Endodermal cell (in vitro differentiated cells): ENCODE results near the gene SUSD3. TPM values are rescaled to one million over a fixed set of nuclear protein-coding genes. Genes with fewer than 3 reads are reported as not detected.

Experiments
- DNase-seq: peaks from one replicate; pipeline ENCODE4 v3.0.0-alpha.2; 2017
- H3K27ac ChIP-seq: 2 replicates; pipeline ENCODE4 v1.5.1; 2013; ENCODE audit warnings: mild to moderate bottlenecking, low read depth, low read length, moderate library complexity
- H3K27me3 ChIP-seq: 2 replicates; pipeline ENCODE4 v1.6.1; 2013; ENCODE audit warnings: mild to moderate bottlenecking, low read length, moderate library complexity; ENCODE audit not compliant: insufficient read depth, control insufficient read depth, poor library complexity, severe bottlenecking
- H3K36me3 ChIP-seq: 2 replicates; pipeline ENCODE4 v1.7.0; 2013; ENCODE audit warnings: mild to moderate bottlenecking, low read length, moderate library complexity; ENCODE audit not compliant: control insufficient read depth, insufficient read depth
- H3K4me1 ChIP-seq: one replicate; pipeline ENCODE4 v1.7.0; 2013; ENCODE audit warnings: low read length; ENCODE audit not compliant: control insufficient read depth, insufficient read depth
- H3K4me3 ChIP-seq: 2 replicates; pipeline ENCODE4 v1.5.1; 2013; ENCODE audit warnings: mild to moderate bottlenecking, low read length, moderate library complexity
- H3K9ac ChIP-seq: 2 replicates; pipeline ENCODE4 v1.6.1; 2013; ENCODE audit warnings: mild to moderate bottlenecking, low read length, moderate library complexity; ENCODE audit not compliant: poor library complexity, severe bottlenecking; ENCODE audit errors: extremely low read depth
- H3K9me3 ChIP-seq: 2 replicates; pipeline ENCODE4 v1.6.1; 2013; ENCODE audit warnings: mild to moderate bottlenecking, low read length, moderate library complexity; ENCODE audit not compliant: control insufficient read depth
- H3K27ac Mint-ChIP-seq: 2 replicates; pipeline ENCODE4 v1.8.0; 2020; ENCODE audit warnings: mixed read lengths
- H3K27me3 Mint-ChIP-seq: 2 replicates; pipeline ENCODE4 v1.8.0; 2021; ENCODE audit warnings: mild to moderate bottlenecking, mixed read lengths; ENCODE audit not compliant: insufficient read depth
- H3K36me3 Mint-ChIP-seq: 2 replicates; pipeline ENCODE4 v1.8.0; 2020; ENCODE audit warnings: low read depth, mixed read lengths
- H3K4me1 Mint-ChIP-seq: 2 replicates; pipeline ENCODE4 v1.8.0; 2020; ENCODE audit warnings: mixed read lengths
- H3K4me3 Mint-ChIP-seq: 2 replicates; pipeline ENCODE4 v1.8.0; 2020; ENCODE audit warnings: mild to moderate bottlenecking, moderate library complexity, mixed read lengths
- H3K9me3 Mint-ChIP-seq: 2 replicates; pipeline ENCODE4 v1.8.0; 2020; ENCODE audit warnings: mild to moderate bottlenecking, mixed read lengths
- WGBS, 2 experiments: methylation state at CpG; one replicate each; pipeline versions ENCODE4 v1.1.5 to v1.1.7; 2013; ENCODE audit warnings: missing lambda C conversion rate in 2 of 2, mixed read lengths in 1 of 2; ENCODE audit not compliant: insufficient coverage in 1 of 2, insufficient read length in 1 of 2; 5-methylcytosine and 5-hydroxymethylcytosine counted together
- total RNA-seq, 2 donors: library from RNA; stranded (reverse); fragmentation: NEBNext Ultra II Directional in 1 of 2; extraction: Animal tissue kit (Norgen Biotek cat#: 25700) in 1 of 2; gene quantifications; 2 replicates in 1 of 2; 3 replicates in 1 of 2; pipeline ENCODE4 v1.2.1, GENCODE V29; 2021
- TF ChIP-seq, protein P1 (sequence below): fragments of 200-600 bp; sonication (generic); conservative IDR thresholded peaks from 2 replicates; pipeline ENCODE4 v1.5.0; 2021; ENCODE audit warnings: antibody characterized with exemption, mild to moderate bottlenecking

Gene SUSD3
- total RNA-seq, 2 donors from 2014 or later = 5.1 to 5.9 TPM

- DNase-seq = no peak
- Histone ChIP-seq H3K36me3 (no peaks in the 10 kb centered on the region), H3K4me3 (no peak overlapping the region), H3K9ac (no peak overlapping the region), H3K27ac (no peak overlapping the region), H3K4me1 (no peaks in the 10 kb centered on the region), H3K27me3 (no peaks in the 10 kb centered on the region), H3K9me3 (no peaks in the 10 kb centered on the region)
- no peaks in the 10 kb centered on the region for H3K9me3 Mint-ChIP-seq
- H3K4me1 Mint-ChIP-seq = no peaks in the 10 kb centered on the region
- H3K4me3 Mint-ChIP-seq = no peak overlapping the region
- TF ChIP-seq, protein P1, sequence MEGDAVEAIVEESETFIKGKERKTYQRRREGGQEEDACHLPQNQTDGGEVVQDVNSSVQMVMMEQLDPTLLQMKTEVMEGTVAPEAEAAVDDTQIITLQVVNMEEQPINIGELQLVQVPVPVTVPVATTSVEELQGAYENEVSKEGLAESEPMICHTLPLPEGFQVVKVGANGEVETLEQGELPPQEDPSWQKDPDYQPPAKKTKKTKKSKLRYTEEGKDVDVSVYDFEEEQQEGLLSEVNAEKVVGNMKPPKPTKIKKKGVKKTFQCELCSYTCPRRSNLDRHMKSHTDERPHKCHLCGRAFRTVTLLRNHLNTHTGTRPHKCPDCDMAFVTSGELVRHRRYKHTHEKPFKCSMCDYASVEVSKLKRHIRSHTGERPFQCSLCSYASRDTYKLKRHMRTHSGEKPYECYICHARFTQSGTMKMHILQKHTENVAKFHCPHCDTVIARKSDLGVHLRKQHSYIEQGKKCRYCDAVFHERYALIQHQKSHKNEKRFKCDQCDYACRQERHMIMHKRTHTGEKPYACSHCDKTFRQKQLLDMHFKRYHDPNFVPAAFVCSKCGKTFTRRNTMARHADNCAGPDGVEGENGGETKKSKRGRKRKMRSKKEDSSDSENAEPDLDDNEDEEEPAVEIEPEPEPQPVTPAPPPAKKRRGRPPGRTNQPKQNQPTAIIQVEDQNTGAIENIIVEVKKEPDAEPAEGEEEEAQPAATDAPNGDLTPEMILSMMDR = no peak
- peak overlapping the region; percentile 9 for H3K27ac Mint-ChIP-seq
- no peaks in the 10 kb centered on the region for H3K27me3 Mint-ChIP-seq
- 85 to 89% methylated on average over 4 to 11 of the region's 11 CpGs for WGBS, 2 experiments
- no peaks in the 10 kb centered on the region for H3K36me3 Mint-ChIP-seq
Observed at GRCh38 chr9:93024986-93025630, 33.4 kb upstream of the SUSD3 start.

DNA sequence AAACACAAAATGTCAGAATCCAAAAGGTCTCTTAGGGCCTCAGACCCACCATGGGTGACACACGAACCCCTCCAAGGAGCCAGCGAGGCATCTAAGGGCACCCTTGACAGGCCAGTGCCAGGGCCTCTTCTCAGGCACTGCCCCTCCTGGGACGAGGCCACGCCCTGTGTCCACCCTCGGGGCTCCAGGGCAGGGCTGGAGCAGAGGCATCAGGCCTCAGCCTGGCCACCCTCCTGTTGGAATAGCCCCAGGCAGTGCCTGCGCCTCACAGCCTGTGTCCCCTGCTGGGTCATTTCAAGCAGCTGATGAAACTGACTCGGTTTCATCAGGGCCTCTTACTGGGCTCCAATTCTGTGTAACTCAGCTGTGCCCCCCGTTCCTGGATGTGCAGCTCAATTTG lies 32.8 kb upstream of the SUSD3 start:
- H3K27me3 Mint-ChIP-seq = no peaks in the 10 kb centered on the region
- TF ChIP-seq, protein P1 = no peak
- WGBS, 2 experiments = 85 to 94% methylated on average over 5 to 8 of the region's 8 CpGs
- H3K9ac ChIP-seq = no peak overlapping the region
- DNase-seq = no peak
- H3K4me3 Mint-ChIP-seq = no peak overlapping the region
- no peaks in the 10 kb centered on the region for H3K27me3 ChIP-seq
- no peak overlapping the region for H3K27ac ChIP-seq
- H3K36me3 Mint-ChIP-seq = no peaks in the 10 kb centered on the region
- no peaks in the 10 kb centered on the region for H3K36me3 ChIP-seq
- H3K4me3 ChIP-seq = no peak overlapping the region
- no peaks in the 10 kb centered on the region for H3K4me1 Mint-ChIP-seq
- H3K9me3 ChIP-seq = no peaks in the 10 kb centered on the region
- peak overlapping the region; percentile 9 for H3K27ac Mint-ChIP-seq
- no peaks in the 10 kb centered on the region for H3K9me3 Mint-ChIP-seq
- H3K4me1 ChIP-seq = no peaks in the 10 kb centered on the region

GRCh38 chr9:93026640-93027039 lies 31.9 kb upstream of the SUSD3 start:
- no peaks in the 10 kb centered on the region for H3K36me3 Mint-ChIP-seq
- DNase-seq = no peak
- Histone ChIP-seq H3K4me3 (no peak overlapping the region), H3K36me3 (no peaks in the 10 kb centered on the region), H3K27ac (no peak overlapping the region), H3K4me1 (no peaks in the 10 kb centered on the region), H3K27me3 (no peaks in the 10 kb centered on the region), H3K9ac (no peak overlapping the region), H3K9me3 (no peaks in the 10 kb centered on the region)
- H3K4me1 Mint-ChIP-seq = no peaks in the 10 kb centered on the region
- TF ChIP-seq, protein P1 = no peak
- no peaks in the 10 kb centered on the region for H3K9me3 Mint-ChIP-seq
- WGBS, 2 experiments = 86 to 90% methylated on average over 2 to 7 of the region's 7 CpGs
- H3K27ac Mint-ChIP-seq = no peak overlapping the region
- H3K27me3 Mint-ChIP-seq = peaks cover 1% of the 10 kb centered on the region
- no peak overlapping the region for H3K4me3 Mint-ChIP-seq
